ENCODE measurements around the gene SPINK1.

- TF ChIP-seq TAF1 (IDR thresholded peaks at IDR 0.05; ENCODE audit: low read depth) (no peak), CTCF (IDR thresholded peaks at IDR 0.05; ENCODE audit: poor library complexity, severe bottlenecking) (peak; percentile 84), EZH2 (IDR thresholded peaks at IDR 0.05; ENCODE audit: borderline replicate concordance, insufficient read depth, low read length, poor library complexity, severe bottlenecking) (no peak)
These were observed 26.0 kb upstream of the SPINK1 start for GRCh38 chr5:147857302-147858129.
